Neural progenitor cell (in vitro differentiated cells): ENCODE results near the gene ENO2. TPM values are rescaled to one million over a fixed set of nuclear protein-coding genes. Genes with fewer than 3 reads are reported as not detected.
A peak's percentile ranks its signal among the peaks of the same experiment; 100 is the strongest.

Experiments used
- DNase-seq: peaks from one replicate; pipeline ENCODE4 v3.0.0-alpha.2; 2016; ENCODE audit warnings: low spot score
- H2AFZ ChIP-seq: fragments of 200-600 bp; sonication (generic); replicated peaks from 2 replicates; pipeline ENCODE4 v1.6.1; 2016; ENCODE audit warnings: antibody characterized with exemption
- H3F3A ChIP-seq: fragments of 200-600 bp; sonication (generic); 2 replicates; pipeline ENCODE4 v1.6.1; 2016; ENCODE audit warnings: antibody characterized with exemption, low read depth
- H3K27ac ChIP-seq: fragments of 200-600 bp; sonication (generic); 2 replicates; pipeline ENCODE4 v1.5.1; 2016; ENCODE audit warnings: mild to moderate bottlenecking
- H3K27me3 ChIP-seq: fragments of 200-600 bp; sonication (generic); 2 replicates; pipeline ENCODE4 v1.6.1; 2016; ENCODE audit warnings: mild to moderate bottlenecking, moderate library complexity
- H3K36me3 ChIP-seq: fragments of 200-600 bp; sonication (generic); 2 replicates; pipeline ENCODE4 v1.5.1; 2016
- H3K4me1 ChIP-seq: fragments of 200-600 bp; sonication (generic); 2 replicates; pipeline ENCODE4 v1.6.1; 2016; ENCODE audit warnings: mixed run types
- H3K4me2 ChIP-seq: fragments of 200-600 bp; sonication (generic); 2 replicates; pipeline ENCODE4 v1.6.1; 2016
- H3K4me3 ChIP-seq: fragments of 200-600 bp; sonication (generic); 2 replicates; pipeline ENCODE4 v1.5.1; 2016
- H3K79me2 ChIP-seq: fragments of 200-600 bp; sonication (generic); 2 replicates; pipeline ENCODE4 v1.6.1; 2016; ENCODE audit warnings: low read depth
- H3K9ac ChIP-seq: fragments of 200-600 bp; sonication (generic); 2 replicates; pipeline ENCODE4 v1.6.1; 2016
- H3K9me3 ChIP-seq: fragments of 200-600 bp; sonication (generic); 2 replicates; pipeline ENCODE4 v1.5.1; 2016; ENCODE audit warnings: low read depth
- H4K20me1 ChIP-seq: fragments of 200-600 bp; sonication (generic); 2 replicates; pipeline ENCODE4 v1.6.1; 2016; ENCODE audit warnings: low read depth
- H3K27ac Mint-ChIP-seq: 3 replicates; pipeline ENCODE4 v1.8.0; 2021; ENCODE audit warnings: mixed read lengths
- H3K27me3 Mint-ChIP-seq: 2 replicates; pipeline ENCODE4 v1.8.0; 2022; ENCODE audit warnings: low read depth, mild to moderate bottlenecking, inconsistent platforms, moderate library complexity, mixed read lengths; ENCODE audit not compliant: insufficient read depth
- H3K36me3 Mint-ChIP-seq: 3 replicates; pipeline ENCODE4 v1.8.0; 2021; ENCODE audit warnings: mixed read lengths
- H3K4me1 Mint-ChIP-seq: 3 replicates; pipeline ENCODE4 v1.8.0; 2021; ENCODE audit warnings: mixed read lengths
- H3K4me3 Mint-ChIP-seq: 3 replicates; pipeline ENCODE4 v1.8.0; 2021; ENCODE audit warnings: mild to moderate bottlenecking, moderate library complexity, mixed read lengths
- H3K9me3 Mint-ChIP-seq: 3 replicates; pipeline ENCODE4 v1.8.0; 2020; ENCODE audit warnings: mixed read lengths
- EZH2 ChIP-seq: fragments of 200-600 bp; sonication (generic); IDR thresholded peaks from 2 replicates; pipeline ENCODE4 v1.6.1; 2017; ENCODE audit warnings: antibody characterized with exemption, mild to moderate bottlenecking, moderate library complexity
- EZH2phosphoT487 ChIP-seq: fragments of 200-600 bp; sonication (generic); IDR thresholded peaks from 2 replicates; pipeline ENCODE4 v1.6.1; 2017; ENCODE audit warnings: antibody characterized with exemption
- total RNA-seq: library from RNA; depleted of rRNA; stranded (reverse); fragments of >200 nt; gene quantifications from 2 replicates; pipeline ENCODE4 v1.2.3, GENCODE V29; 2015; ENCODE audit warnings: low replicate concordance
- TF ChIP-seq, protein P1 (sequence below): fragments of 200-600 bp; sonication (generic); IDR thresholded peaks from 2 replicates; pipeline ENCODE4 v1.5.1; 2017; ENCODE audit warnings: antibody characterized with exemption, mild to moderate bottlenecking

Gene ENO2
- total RNA-seq, 1 donor from 2014 or later = 82.2 TPM

DNA sequence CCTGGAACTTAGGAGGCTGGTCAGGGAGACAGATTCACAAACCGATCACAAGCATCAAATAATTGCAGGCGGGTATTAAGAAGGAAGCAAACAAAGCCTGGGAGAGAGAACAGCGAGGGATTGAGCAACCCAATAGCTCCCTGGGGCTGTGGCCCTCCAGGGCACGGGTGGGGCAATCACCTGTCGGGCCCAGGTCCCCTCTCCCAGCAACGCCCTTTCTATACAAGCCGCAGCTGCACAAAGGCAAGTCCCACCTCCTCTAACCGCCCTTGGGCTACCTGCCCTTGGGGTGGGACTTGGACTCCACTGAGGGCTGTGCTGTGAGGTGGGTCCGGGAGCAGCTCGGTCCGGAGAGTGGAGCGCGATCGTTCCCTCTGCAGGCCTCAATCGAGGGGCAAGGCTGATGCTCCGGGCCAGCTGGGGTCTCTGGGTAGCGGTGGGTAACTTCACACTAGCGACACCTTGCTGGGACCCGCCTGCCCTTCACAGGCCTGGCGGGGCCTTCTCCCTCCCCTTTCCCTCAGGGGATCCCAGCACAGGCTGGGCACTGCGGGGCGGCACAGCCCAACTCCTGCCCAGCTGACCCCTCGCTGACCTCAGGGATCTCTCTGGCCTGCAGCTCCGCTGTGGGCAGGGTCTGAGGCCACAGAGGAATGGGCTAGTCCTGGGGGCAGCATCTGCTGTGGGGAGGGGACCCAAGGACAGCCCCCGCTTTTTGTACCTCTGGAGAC lies 48.1 kb downstream of the ENO2 start:
- no peak overlapping the region for H3K9ac ChIP-seq
- no peaks in the 10 kb centered on the region for H3K36me3 ChIP-seq
- peak; percentile 25 for DNase-seq

GRCh38 chr12:6963016-6963731 lies 48.8 kb downstream of the ENO2 start:
- H3K79me2 ChIP-seq = peaks cover 7% of the 10 kb centered on the region
- H3K27ac ChIP-seq = no peak overlapping the region
- H3F3A ChIP-seq = peaks cover 66% of the 10 kb centered on the region
- no peak for DNase-seq
- no peak overlapping the region for H3K4me3 ChIP-seq
- Mint-ChIP-seq H3K27me3 (peaks cover 11% of the 10 kb centered on the region), H3K36me3 (peaks cover 11% of the 10 kb centered on the region), H3K27ac (no peak overlapping the region), H3K4me1 (peaks cover 38% of the 10 kb centered on the region), H3K9me3 (no peaks in the 10 kb centered on the region), H3K4me3 (no peak overlapping the region)
- H3K9ac ChIP-seq = no peak overlapping the region
- H3K36me3 ChIP-seq = no peaks in the 10 kb centered on the region
- TF ChIP-seq EZH2 = no peak
- TF ChIP-seq EZH2phosphoT487 = no peak
- TF ChIP-seq, protein P1, sequence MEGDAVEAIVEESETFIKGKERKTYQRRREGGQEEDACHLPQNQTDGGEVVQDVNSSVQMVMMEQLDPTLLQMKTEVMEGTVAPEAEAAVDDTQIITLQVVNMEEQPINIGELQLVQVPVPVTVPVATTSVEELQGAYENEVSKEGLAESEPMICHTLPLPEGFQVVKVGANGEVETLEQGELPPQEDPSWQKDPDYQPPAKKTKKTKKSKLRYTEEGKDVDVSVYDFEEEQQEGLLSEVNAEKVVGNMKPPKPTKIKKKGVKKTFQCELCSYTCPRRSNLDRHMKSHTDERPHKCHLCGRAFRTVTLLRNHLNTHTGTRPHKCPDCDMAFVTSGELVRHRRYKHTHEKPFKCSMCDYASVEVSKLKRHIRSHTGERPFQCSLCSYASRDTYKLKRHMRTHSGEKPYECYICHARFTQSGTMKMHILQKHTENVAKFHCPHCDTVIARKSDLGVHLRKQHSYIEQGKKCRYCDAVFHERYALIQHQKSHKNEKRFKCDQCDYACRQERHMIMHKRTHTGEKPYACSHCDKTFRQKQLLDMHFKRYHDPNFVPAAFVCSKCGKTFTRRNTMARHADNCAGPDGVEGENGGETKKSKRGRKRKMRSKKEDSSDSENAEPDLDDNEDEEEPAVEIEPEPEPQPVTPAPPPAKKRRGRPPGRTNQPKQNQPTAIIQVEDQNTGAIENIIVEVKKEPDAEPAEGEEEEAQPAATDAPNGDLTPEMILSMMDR = no peak
- H2AFZ ChIP-seq = peak overlapping the region; percentile 46
- H3K4me2 ChIP-seq = peak overlapping the region; percentile 63
- no peaks in the 10 kb centered on the region for H3K9me3 ChIP-seq
- peaks cover 20% of the 10 kb centered on the region for H3K4me1 ChIP-seq
- no peaks in the 10 kb centered on the region for H4K20me1 ChIP-seq
- no peaks in the 10 kb centered on the region for H3K27me3 ChIP-seq

More for the DNA sequence above, 48.1 kb downstream of the ENO2 start:
- no peak overlapping the region for H3K4me3 ChIP-seq
- H3K79me2 ChIP-seq = no peaks in the 10 kb centered on the region
- H3K36me3 Mint-ChIP-seq = peaks cover 11% of the 10 kb centered on the region
- no peaks in the 10 kb centered on the region for H3K27me3 ChIP-seq
- no peaks in the 10 kb centered on the region for H4K20me1 ChIP-seq
- H3K4me2 ChIP-seq = peak overlapping the region; percentile 63
- TF ChIP-seq EZH2 (no peak), EZH2phosphoT487 (no peak)
- TF ChIP-seq, protein P1 = no peak
- peaks cover 38% of the 10 kb centered on the region for H3K4me1 Mint-ChIP-seq
- peak overlapping the region; percentile 90 for H3K27ac Mint-ChIP-seq
- H3K9me3 ChIP-seq = no peaks in the 10 kb centered on the region
- peak overlapping the region; percentile 16 for H3K27ac ChIP-seq
- peaks cover 61% of the 10 kb centered on the region for H3F3A ChIP-seq
- peak overlapping the region; percentile 62 for H3K4me3 Mint-ChIP-seq
- no peaks in the 10 kb centered on the region for H3K9me3 Mint-ChIP-seq
- H2AFZ ChIP-seq = peak overlapping the region; percentile 46
- H3K27me3 Mint-ChIP-seq = peaks cover 12% of the 10 kb centered on the region
- H3K4me1 ChIP-seq = peaks cover 20% of the 10 kb centered on the region

DNA sequence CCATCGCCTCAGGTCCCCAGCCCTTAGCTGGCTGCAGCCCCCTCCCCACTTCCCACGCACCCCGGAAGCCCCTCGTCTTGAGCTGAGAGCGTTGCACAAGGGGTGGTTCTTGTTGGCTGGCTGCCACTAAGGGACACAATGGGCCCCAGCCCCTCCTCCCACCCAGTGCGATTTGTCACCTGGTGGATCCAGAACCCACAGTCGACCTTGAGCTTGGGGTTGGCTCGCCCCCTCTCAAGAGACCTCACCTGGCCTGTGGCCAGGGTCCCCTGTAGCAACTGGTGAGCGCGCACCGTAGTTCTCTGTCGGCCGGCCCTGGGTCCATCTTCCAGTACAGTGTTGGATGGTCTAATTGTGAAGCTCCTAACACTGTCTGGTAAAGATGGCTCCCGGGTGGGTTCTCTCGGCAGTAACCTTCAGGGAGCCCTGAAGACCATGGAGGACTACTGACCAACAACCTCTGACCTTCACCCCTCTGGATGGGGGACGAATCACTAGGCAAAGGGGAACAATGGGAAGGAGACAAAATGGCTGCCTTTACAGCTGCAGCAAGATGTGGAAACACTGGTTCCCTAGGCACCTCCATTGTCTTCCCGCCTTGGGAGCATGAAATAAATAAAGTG lies 49.5 kb downstream of the ENO2 start:
- H4K20me1 ChIP-seq = no peaks in the 10 kb centered on the region
- Mint-ChIP-seq H3K36me3 (peaks cover 15% of the 10 kb centered on the region), H3K4me1 (peaks cover 41% of the 10 kb centered on the region), H3K27ac (peak overlapping the region; percentile 83), H3K27me3 (peaks cover 8% of the 10 kb centered on the region), H3K9me3 (no peaks in the 10 kb centered on the region), H3K4me3 (peak overlapping the region; percentile 21)
- H3K4me3 ChIP-seq = no peak overlapping the region
- no peak for DNase-seq
- H3F3A ChIP-seq = peaks cover 73% of the 10 kb centered on the region
- H3K4me1 ChIP-seq = peaks cover 20% of the 10 kb centered on the region
- no peak overlapping the region for H2AFZ ChIP-seq
- H3K9ac ChIP-seq = no peak overlapping the region
- TF ChIP-seq EZH2phosphoT487 (no peak), EZH2 (no peak)
- TF ChIP-seq, protein P1 = no peak
- H3K79me2 ChIP-seq = peaks cover 14% of the 10 kb centered on the region
- H3K4me2 ChIP-seq = no peak overlapping the region
- H3K27ac ChIP-seq = no peak overlapping the region
- no peaks in the 10 kb centered on the region for H3K27me3 ChIP-seq
- H3K9me3 ChIP-seq = no peaks in the 10 kb centered on the region
- H3K36me3 ChIP-seq = no peaks in the 10 kb centered on the region
